ENCODE results near the gene CTNND2. TPM values are rescaled to one million over a fixed set of nuclear protein-coding genes. Genes with fewer than 3 reads are reported as not detected.

CTNND2 gene
- total and polyA plus RNA-seq, 10 of the 15 experiments (the other 5 are each of a cell fraction or from before 2014, with no cell fraction given), result 0.02 to 0.16 (median 0.04) TPM; not detected in 7

DNA sequence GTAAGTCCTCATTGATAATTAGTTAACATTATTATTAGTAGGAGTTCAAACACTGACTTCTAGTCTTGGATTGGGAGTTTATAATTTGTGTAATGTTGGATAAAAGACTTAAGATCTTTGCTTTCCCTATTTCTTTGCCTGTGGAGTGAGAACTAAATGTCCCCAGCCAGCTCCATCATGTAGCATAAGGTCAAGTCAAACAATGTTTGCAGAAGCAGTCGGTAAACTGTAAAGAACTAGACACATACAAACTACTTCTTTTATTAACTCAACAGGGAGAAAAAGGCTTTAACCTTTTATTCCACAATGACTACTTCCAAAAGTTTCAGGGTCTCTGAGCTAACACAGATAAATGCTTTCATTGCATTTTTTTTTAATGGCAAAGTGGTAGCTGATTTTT is 192.3 kb downstream of the CTNND2 start:
- SMC1A ChIA-PET (ENCODE audit: uncharacterized antibody, unreplicated experiment), result no interaction called here
- Histone ChIP-seq H3K4me2 (ENCODE audit: control insufficient read depth, insufficient read depth) (no peak overlapping the region), H3K27me3 (replicated peaks in 1 of 2; ENCODE audit: control insufficient read depth in 2 of 2, insufficient read depth in 2 of 2, low read length in 1 of 2) (no peaks in the 10 kb centered on the region), H3K79me2 (ENCODE audit: control insufficient read depth, insufficient read depth, low read length) (no peaks in the 10 kb centered on the region), H3K27ac (ENCODE audit: control insufficient read depth, insufficient read depth) (no peak overlapping the region), H3K9ac (ENCODE audit: control insufficient read depth, insufficient read depth, low read length) (no peak overlapping the region), H4K20me1 (ENCODE audit: control insufficient read depth, insufficient read depth) (no peaks in the 10 kb centered on the region), H3K4me1 (ENCODE audit: control insufficient read depth, insufficient read depth, low read length) (no peaks in the 10 kb centered on the region), H3K4me3 (no peak overlapping the region), H3K9me3 (replicated peaks; ENCODE audit: control insufficient read depth, insufficient read depth, low read length) (no peaks in the 10 kb centered on the region), H3K36me3 (ENCODE audit: control insufficient read depth in 2 of 2, insufficient read depth in 2 of 2, low read length in 1 of 2) (no peaks in the 10 kb centered on the region), H2AFZ (ENCODE audit: control insufficient read depth, low read depth, low read length) (no peak overlapping the region)
- RAD21 ChIA-PET (ENCODE audit: unreplicated experiment), result no interaction called here
- DNase-seq (ENCODE audit: low read depth, low spot score) (no peak), FAIRE-seq (no peak), ATAC-seq (no peak)
- 55% methylated on average over 1 of the region's 1 CpG for whole genome bisulfite sequencing (ENCODE audit: insufficient coverage, insufficient replicate concordance, low lambda C conversion rate, missing lambda C conversion rate)
- POLR2A ChIA-PET, result no interaction called here
- intact Hi-C loops (cut with micrococcal nuclease; ENCODE audit: unreplicated experiment), result loop anchor here (10.0 kb wide), 1 partner anchor 727 kb away; no protein-coding TSS in a partner anchor
- in situ Hi-C loops (cut with MboI), result no loop called here
- TF ChIP-seq HDGF (IDR thresholded peaks at IDR 0.05) (no peak), PAX8 (IDR thresholded peaks at IDR 0.05) (no peak), PML (IDR thresholded peaks at IDR 0.05; ENCODE audit: low read length) (no peak), RB1 (IDR thresholded peaks at IDR 0.05; ENCODE audit: borderline replicate concordance) (no peak), SIX5 (IDR thresholded peaks at IDR 0.05; ENCODE audit: low read depth, low read length, severe bottlenecking) (no peak), YY1 (IDR thresholded peaks at IDR 0.05; ENCODE audit: low read depth, low read length) (no peak), STAT1 (conservative IDR thresholded peaks at IDR 0.05) (no peak), RBBP5 (conservative IDR thresholded peaks at IDR 0.05) (no peak)
- TF ChIP-seq, protein P1, sequence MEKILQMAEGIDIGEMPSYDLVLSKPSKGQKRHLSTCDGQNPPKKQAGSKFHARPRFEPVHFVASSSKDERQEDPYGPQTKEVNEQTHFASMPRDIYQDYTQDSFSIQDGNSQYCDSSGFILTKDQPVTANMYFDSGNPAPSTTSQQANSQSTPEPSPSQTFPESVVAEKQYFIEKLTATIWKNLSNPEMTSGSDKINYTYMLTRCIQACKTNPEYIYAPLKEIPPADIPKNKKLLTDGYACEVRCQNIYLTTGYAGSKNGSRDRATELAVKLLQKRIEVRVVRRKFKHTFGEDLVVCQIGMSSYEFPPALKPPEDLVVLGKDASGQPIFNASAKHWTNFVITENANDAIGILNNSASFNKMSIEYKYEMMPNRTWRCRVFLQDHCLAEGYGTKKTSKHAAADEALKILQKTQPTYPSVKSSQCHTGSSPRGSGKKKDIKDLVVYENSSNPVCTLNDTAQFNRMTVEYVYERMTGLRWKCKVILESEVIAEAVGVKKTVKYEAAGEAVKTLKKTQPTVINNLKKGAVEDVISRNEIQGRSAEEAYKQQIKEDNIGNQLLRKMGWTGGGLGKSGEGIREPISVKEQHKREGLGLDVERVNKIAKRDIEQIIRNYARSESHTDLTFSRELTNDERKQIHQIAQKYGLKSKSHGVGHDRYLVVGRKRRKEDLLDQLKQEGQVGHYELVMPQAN (conservative IDR thresholded peaks at IDR 0.05), result no peak
- TF ChIP-seq, protein P2, sequence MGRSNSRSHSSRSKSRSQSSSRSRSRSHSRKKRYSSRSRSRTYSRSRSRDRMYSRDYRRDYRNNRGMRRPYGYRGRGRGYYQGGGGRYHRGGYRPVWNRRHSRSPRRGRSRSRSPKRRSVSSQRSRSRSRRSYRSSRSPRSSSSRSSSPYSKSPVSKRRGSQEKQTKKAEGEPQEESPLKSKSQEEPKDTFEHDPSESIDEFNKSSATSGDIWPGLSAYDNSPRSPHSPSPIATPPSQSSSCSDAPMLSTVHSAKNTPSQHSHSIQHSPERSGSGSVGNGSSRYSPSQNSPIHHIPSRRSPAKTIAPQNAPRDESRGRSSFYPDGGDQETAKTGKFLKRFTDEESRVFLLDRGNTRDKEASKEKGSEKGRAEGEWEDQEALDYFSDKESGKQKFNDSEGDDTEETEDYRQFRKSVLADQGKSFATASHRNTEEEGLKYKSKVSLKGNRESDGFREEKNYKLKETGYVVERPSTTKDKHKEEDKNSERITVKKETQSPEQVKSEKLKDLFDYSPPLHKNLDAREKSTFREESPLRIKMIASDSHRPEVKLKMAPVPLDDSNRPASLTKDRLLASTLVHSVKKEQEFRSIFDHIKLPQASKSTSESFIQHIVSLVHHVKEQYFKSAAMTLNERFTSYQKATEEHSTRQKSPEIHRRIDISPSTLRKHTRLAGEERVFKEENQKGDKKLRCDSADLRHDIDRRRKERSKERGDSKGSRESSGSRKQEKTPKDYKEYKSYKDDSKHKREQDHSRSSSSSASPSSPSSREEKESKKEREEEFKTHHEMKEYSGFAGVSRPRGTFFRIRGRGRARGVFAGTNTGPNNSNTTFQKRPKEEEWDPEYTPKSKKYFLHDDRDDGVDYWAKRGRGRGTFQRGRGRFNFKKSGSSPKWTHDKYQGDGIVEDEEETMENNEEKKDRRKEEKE (IDR thresholded peaks at IDR 0.05), result no peak
- BruUV-seq (replicated peaks), result no TSS peak
- CTCF ChIA-PET, result no interaction called here

Measured in GM12878 (cell line).